Medulla oblongata (tissue), 1 donor: ENCODE data around the gene MEG3.

Experiments
- DNase-seq: peaks from one replicate; pipeline ENCODE4 v3.0.0-alpha.2; 2015; ENCODE audit errors: extremely low spot score

MEG3 gene

GRCh38 chr14:100896369-100897060 lies 70.6 kb downstream of the MEG3 start:
- DNase-seq = no peak

GRCh38 chr14:100898465-100898864 lies 72.5 kb downstream of the MEG3 start:
- DNase-seq = no peak

- DNase-seq = no peak
These were observed 73.3 kb downstream of the MEG3 start for GRCh38 chr14:100898935-100899883.

- DNase-seq = peak; percentile 4
These were observed 74.2 kb downstream of the MEG3 start for GRCh38 chr14:100899884-100900771.

GRCh38 chr14:100900837-100901390 lies 75.0 kb downstream of the MEG3 start:
- DNase-seq = no peak

GRCh38 chr14:100901391-100902183 lies 75.7 kb downstream of the MEG3 start:
- no peak for DNase-seq

- no peak for DNase-seq
These were observed 76.6 kb downstream of the MEG3 start for GRCh38 chr14:100902295-100903133.

- no peak for DNase-seq
These were observed 77.2 kb downstream of the MEG3 start for GRCh38 chr14:100903134-100903468.

- no peak for DNase-seq
These were observed 77.8 kb downstream of the MEG3 start, which contains the start of gene RTL1 for GRCh38 chr14:100903672-100904185. Gene RTL1, minus strand, starts transcription at chr14:100903722. Its CDS starts 18,934 bp downstream, at chr14:100884788.

- DNase-seq = no peak
These were observed 78.6 kb downstream of the MEG3 start for GRCh38 chr14:100904307-100905087.

- no peak for DNase-seq
These were observed 79.2 kb downstream of the MEG3 start for GRCh38 chr14:100905166-100905565.

- no peak for DNase-seq
These were observed 80.5 kb downstream of the MEG3 start for GRCh38 chr14:100906420-100906819.

- DNase-seq = no peak
These were observed 81.3 kb downstream of the MEG3 start for GRCh38 chr14:100907240-100907639.

GRCh38 chr14:100909439-100909838 lies 83.5 kb downstream of the MEG3 start:
- no peak for DNase-seq
